H1 (cell line): ENCODE results near the gene CAPN3. TPM values are rescaled to one million over a fixed set of nuclear protein-coding genes. Genes with fewer than 3 reads are reported as not detected.

ENCODE experiments used
- CTCF ChIA-PET: fragments of 300-600 bp; sonication (Branson Sonifier 250); formaldehyde crosslinking; loops from one replicate; lab custom pipeline; 2021; ENCODE audit not compliant: partially characterized antibody; lab: Charles Lee
- POLR2A ChIA-PET: fragments of 300-600 bp; sonication (Branson Sonifier 250); formaldehyde crosslinking; loops from one replicate; lab custom pipeline; 2021; ENCODE audit warnings: inconsistent platforms; ENCODE audit not compliant: partially characterized antibody; lab: Charles Lee
- DNase-seq, 2 experiments: peaks; one replicate each; pipeline versions ENCODE4 v3.0.0 to v3.0.0-alpha.2; 2010 to 2022; ENCODE audit warnings: low spot score in 2 of 2, low read depth in 1 of 2, mixed read lengths in 1 of 2
- FAIRE-seq: peaks from 2 replicates; lab custom pipeline; 2011; peaks lifted over from hg19 to GRCh38; lab: Jason Lieb, UNC
- H2AFZ ChIP-seq: 2 replicates; pipeline ENCODE4 v1.8.1; 2012; ENCODE audit warnings: low read length, inconsistent platforms
- H2AK5ac ChIP-seq: 2 replicates; pipeline ENCODE4 v1.6.1; 2013; ENCODE audit warnings: low read depth, low read length
- H2BK120ac ChIP-seq: replicated peaks from 2 replicates; pipeline ENCODE3; 2013; ENCODE audit warnings: low read depth, low read length, inconsistent platforms
- H2BK12ac ChIP-seq: 2 replicates; pipeline ENCODE4 v1.6.1; 2013; ENCODE audit warnings: low read depth, low read length
- H2BK15ac ChIP-seq: 2 replicates; pipeline ENCODE4 v1.6.1; 2013; ENCODE audit warnings: low read length
- H2BK20ac ChIP-seq: 2 replicates; pipeline ENCODE4 v1.6.1; 2013; ENCODE audit warnings: low read length
- H2BK5ac ChIP-seq: 2 replicates; pipeline ENCODE4 v1.6.1; 2013; ENCODE audit warnings: low read depth, low read length
- H3K14ac ChIP-seq: 2 replicates; pipeline ENCODE4 v1.6.1; 2013; ENCODE audit warnings: inconsistent platforms; ENCODE audit not compliant: insufficient read length
- H3K18ac ChIP-seq: 2 replicates; pipeline ENCODE4 v1.6.1; 2013; ENCODE audit warnings: low read length; ENCODE audit errors: extremely low read depth
- H3K23ac ChIP-seq: 2 replicates; pipeline ENCODE4 v1.6.1; 2013; ENCODE audit warnings: inconsistent platforms; ENCODE audit not compliant: insufficient read length
- H3K23me2 ChIP-seq: 2 replicates; pipeline ENCODE4 v1.6.1; 2013; ENCODE audit warnings: low read depth, low read length
- H3K27ac ChIP-seq: 2 replicates; pipeline ENCODE4 v1.6.1; 2011; ENCODE audit warnings: low read depth, low read length, inconsistent platforms
- H3K27me3 ChIP-seq, 4 experiments: replicated peaks in 1 of 4; 1 replicate in 1 of 4; 2 replicates in 3 of 4; pipeline versions ENCODE4 v1.6.1 to v1.8.1; 2011 to 2013; ENCODE audit warnings: low read length in 3 of 4, mild to moderate bottlenecking in 3 of 4, inconsistent platforms in 2 of 4, mixed read lengths in 2 of 4, moderate library complexity in 1 of 4; ENCODE audit not compliant: control insufficient read depth in 3 of 4, insufficient read depth in 3 of 4; ENCODE audit errors: extremely low read depth in 1 of 4
- H3K36me3 ChIP-seq, 4 experiments: 2 replicates each; pipeline versions ENCODE4 v1.6.1 to v1.8.1; 2011 to 2013; ENCODE audit warnings: mild to moderate bottlenecking in 4 of 4, low read length in 3 of 4, moderate library complexity in 2 of 4, control low read depth in 1 of 4, inconsistent platforms in 1 of 4; ENCODE audit not compliant: insufficient read depth in 4 of 4, control insufficient read depth in 2 of 4
- H3K4ac ChIP-seq: replicated peaks from 2 replicates; pipeline ENCODE3; 2013; ENCODE audit warnings: low read length, low read depth, mixed read lengths, inconsistent platforms; ENCODE audit not compliant: insufficient read length
- H3K4me1 ChIP-seq, 4 experiments: replicated peaks in 1 of 4; 1 replicate in 1 of 4; 2 replicates in 3 of 4; pipeline versions ENCODE4 v1.6.1 to v1.8.1; 2011 to 2013; ENCODE audit warnings: low read length in 3 of 4, inconsistent platforms in 2 of 4, mixed read lengths in 1 of 4; ENCODE audit not compliant: insufficient read depth in 4 of 4, control insufficient read depth in 3 of 4
- H3K4me2 ChIP-seq, 2 experiments: 2 replicates each; pipeline versions ENCODE4 v1.6.1 to v1.8.1; 2011 to 2013; ENCODE audit warnings: low read depth in 2 of 2, low read length in 2 of 2, control low read depth in 1 of 2, inconsistent platforms in 1 of 2, mild to moderate bottlenecking in 1 of 2; ENCODE audit not compliant: insufficient read depth in 1 of 2
- H3K4me3 ChIP-seq, 4 experiments: fragments of 200-600, 300-600 bp in 1 of 4; sonication (generic), shearing (Covaris generic), sonication (Bioruptor Twin) in 1 of 4; 2 replicates each; pipeline versions ENCODE4 v1.5.1 to v1.8.1; 2011 to 2016; ENCODE audit warnings: low read length in 4 of 4, low read depth in 3 of 4, control low read depth in 2 of 4, inconsistent platforms in 2 of 4, mild to moderate bottlenecking in 2 of 4, mixed read lengths in 1 of 4, moderate library complexity in 1 of 4; ENCODE audit not compliant: insufficient read depth in 2 of 4; ENCODE audit errors: extremely low read depth in 1 of 4
- H3K56ac ChIP-seq: replicated peaks from 2 replicates; pipeline ENCODE3; 2013; ENCODE audit warnings: low read depth, mild to moderate bottlenecking, mixed read lengths, low read length, inconsistent platforms; ENCODE audit not compliant: insufficient read length
- H3K79me1 ChIP-seq: 2 replicates; pipeline ENCODE4 v1.6.1; 2013; ENCODE audit warnings: low read depth, low read length, control low read depth
- H3K79me2 ChIP-seq, 2 experiments: 2 replicates each; pipeline versions ENCODE4 v1.6.1 to v1.8.1; 2012 to 2013; ENCODE audit warnings: low read length in 2 of 2, mild to moderate bottlenecking in 2 of 2, inconsistent platforms in 1 of 2; ENCODE audit not compliant: insufficient read depth in 2 of 2, control insufficient read depth in 1 of 2
- H3K9ac ChIP-seq, 4 experiments: replicated peaks in 1 of 4; 1 replicate in 1 of 4; 2 replicates in 3 of 4; pipeline versions ENCODE4 v1.6.1 to v1.8.1; 2011 to 2013; ENCODE audit warnings: low read depth in 3 of 4, low read length in 3 of 4, control low read depth in 2 of 4, mild to moderate bottlenecking in 2 of 4, moderate library complexity in 2 of 4, inconsistent platforms in 1 of 4; ENCODE audit errors: extremely low read depth in 1 of 4
- H3K9me3 ChIP-seq, 2 experiments: 2 replicates each; pipeline versions ENCODE4 v1.6.1 to v1.8.1; 2012 to 2013; ENCODE audit warnings: mild to moderate bottlenecking in 2 of 2, moderate library complexity in 2 of 2, control low read depth in 1 of 2, inconsistent platforms in 1 of 2, low read depth in 1 of 2, low read length in 1 of 2, mixed read lengths in 1 of 2; ENCODE audit not compliant: insufficient read depth in 2 of 2
- H4K20me1 ChIP-seq, 2 experiments: replicated peaks in 1 of 2; 2 replicates each; pipeline versions ENCODE3 to v1.8.1; 2011 to 2013; ENCODE audit warnings: inconsistent platforms in 2 of 2, low read length in 2 of 2, mild to moderate bottlenecking in 1 of 2; ENCODE audit not compliant: insufficient read depth in 2 of 2, control insufficient read depth in 1 of 2
- H4K5ac ChIP-seq: 2 replicates; pipeline ENCODE4 v1.6.1; 2013; ENCODE audit warnings: low read length, low read depth, mixed read lengths, inconsistent platforms; ENCODE audit not compliant: insufficient read length
- H4K8ac ChIP-seq: 2 replicates; pipeline ENCODE4 v1.8.0; 2013; ENCODE audit warnings: mild to moderate bottlenecking, moderate library complexity, low read length, inconsistent platforms; ENCODE audit not compliant: insufficient read depth; ENCODE audit errors: extremely low read depth
- H4K91ac ChIP-seq: replicated peaks from 2 replicates; pipeline ENCODE3; 2013; ENCODE audit warnings: low read length, mixed read lengths, inconsistent platforms; ENCODE audit not compliant: insufficient read length
- ATF3 ChIP-seq: IDR thresholded peaks from 2 replicates; pipeline ENCODE4 v1.6.1; 2011; ENCODE audit warnings: low read depth, mild to moderate bottlenecking, low read length; ENCODE audit not compliant: insufficient read depth
- BACH1 ChIP-seq: IDR thresholded peaks from 2 replicates; pipeline ENCODE4 v1.6.1; 2012; ENCODE audit warnings: low read length, improper control_type of control experiment
- CBX8 ChIP-seq: fragments of 300-800, 300-1000 bp; sonication (generic); IDR thresholded peaks from 2 replicates; pipeline ENCODE4 v1.7.1; 2016; ENCODE audit warnings: low read depth, low read length, borderline replicate concordance
- CREB1 ChIP-seq: IDR thresholded peaks from 2 replicates; pipeline ENCODE4 v1.6.1; 2012; ENCODE audit warnings: inconsistent platforms
- KDM5A ChIP-seq: fragments of 200-600 bp; IDR thresholded peaks from 2 replicates; pipeline ENCODE4 v1.7.1; 2012; ENCODE audit warnings: mild to moderate bottlenecking, low read length, inconsistent platforms, mixed read lengths
- WGBS, 2 experiments: shearing (Covaris generic) in 1 of 2; methylation state at CpG; one replicate each; pipeline versions ENCODE4 v1.1.6 to v1.1.7; 2013 to 2015; ENCODE audit warnings: low lambda C conversion rate in 2 of 2, mixed read lengths in 2 of 2, inconsistent platforms in 1 of 2, low coverage in 1 of 2, missing lambda C conversion rate in 1 of 2; ENCODE audit not compliant: insufficient replicate concordance in 2 of 2, insufficient coverage in 1 of 2, insufficient read length in 1 of 2; ENCODE audit errors: extremely low coverage in 1 of 2, missing lambda C conversion rate in 1 of 2; 5-methylcytosine and 5-hydroxymethylcytosine counted together
- polyA plus RNA-seq, 7 experiments: library from polyadenylated mRNA; depleted of rRNA in 3 of 7; stranded (reverse) in 5 of 7; unstranded in 2 of 7; fragments of >200 nt in 5 of 7; fragments of 200-250 nt in 2 of 7; gene quantifications; 1 replicate in 5 of 7; 2 replicates in 1 of 7; 4 replicates in 1 of 7; pipeline versions ENCODE4 v1.2.1 to v1.2.3, GENCODE V29; 2011 to 2013; ENCODE audit warnings: missing spikeins in 2 of 7, mixed read lengths in 2 of 7
- total RNA-seq: library from RNA; stranded (reverse); fragmentation: NEBNext Ultra II Directional; extraction: Animal tissue kit (Norgen Biotek cat#: 25700); gene quantifications from 2 replicates; pipeline ENCODE4 v1.2.1, GENCODE V29; 2021

CAPN3 gene
- total and polyA plus RNA-seq, 2 of the 8 experiments (the other 6 are each of a cell fraction or from before 2014, with no cell fraction given), result 0.80 to 2.1 TPM

- H3K23ac ChIP-seq, result no peak overlapping the region
- 83% methylated on average over 2 of the region's 2 CpGs; no CpG with 5 or more reads in 1 of the 2 experiments for WGBS, 2 experiments
- no peak overlapping the region for H2AFZ ChIP-seq
- H3K79me2 ChIP-seq, result no peaks in the 10 kb centered on the region
- TF ChIP-seq KDM5A (no peak), CBX8 (no peak), BACH1 (no peak), CREB1 (no peak), ATF3 (no peak)
- no peak overlapping the region for H3K4me2 ChIP-seq
- no peaks in the 10 kb centered on the region for H3K36me3 ChIP-seq
- no peak for FAIRE-seq
- H2BK120ac ChIP-seq, result no peak overlapping the region
- ChIA-PET CTCF (interaction anchor here (1.0 kb wide), 1 partner anchor 47 kb away, joined by 3 read pairs; no protein-coding TSS in a partner anchor), POLR2A (interaction anchor here (0.7 kb wide), 1 partner anchor 10 kb away, joined by 3 read pairs; no protein-coding TSS in a partner anchor)
- no peak overlapping the region for H3K14ac ChIP-seq
- peaks cover 0 to 6% of the 10 kb centered on the region in 2 experiments; a peak in 1 of 4 replicates for H3K9me3 ChIP-seq
- H4K91ac ChIP-seq, result no peak overlapping the region
- H3K4me3 ChIP-seq, result no peak overlapping the region
- no peak overlapping the region for H4K5ac ChIP-seq
- H2BK5ac ChIP-seq, result no peak overlapping the region
- H3K18ac ChIP-seq, result no peak overlapping the region
- no peak overlapping the region for H3K9ac ChIP-seq
- no peak overlapping the region for H4K8ac ChIP-seq
- no peak overlapping the region for H3K4ac ChIP-seq
- H2BK20ac ChIP-seq, result no peak overlapping the region
- no peaks in the 10 kb centered on the region for H4K20me1 ChIP-seq
- no peak for DNase-seq
- no peaks in the 10 kb centered on the region for H3K4me1 ChIP-seq
- no peak overlapping the region for H2BK15ac ChIP-seq
- H3K79me1 ChIP-seq, result no peaks in the 10 kb centered on the region
- H2BK12ac ChIP-seq, result no peak overlapping the region
- H2AK5ac ChIP-seq, result no peak overlapping the region
- H3K23me2 ChIP-seq, result no peaks in the 10 kb centered on the region
- H3K56ac ChIP-seq, result no peak overlapping the region
- H3K27ac ChIP-seq, result no peak overlapping the region
- H3K27me3 ChIP-seq, result no peaks in the 10 kb centered on the region
Observed at GRCh38 chr15:42338500-42338899, 20.8 kb upstream of the CAPN3 start.
